Measurements from ENCODE around the gene COG1.

DNA sequence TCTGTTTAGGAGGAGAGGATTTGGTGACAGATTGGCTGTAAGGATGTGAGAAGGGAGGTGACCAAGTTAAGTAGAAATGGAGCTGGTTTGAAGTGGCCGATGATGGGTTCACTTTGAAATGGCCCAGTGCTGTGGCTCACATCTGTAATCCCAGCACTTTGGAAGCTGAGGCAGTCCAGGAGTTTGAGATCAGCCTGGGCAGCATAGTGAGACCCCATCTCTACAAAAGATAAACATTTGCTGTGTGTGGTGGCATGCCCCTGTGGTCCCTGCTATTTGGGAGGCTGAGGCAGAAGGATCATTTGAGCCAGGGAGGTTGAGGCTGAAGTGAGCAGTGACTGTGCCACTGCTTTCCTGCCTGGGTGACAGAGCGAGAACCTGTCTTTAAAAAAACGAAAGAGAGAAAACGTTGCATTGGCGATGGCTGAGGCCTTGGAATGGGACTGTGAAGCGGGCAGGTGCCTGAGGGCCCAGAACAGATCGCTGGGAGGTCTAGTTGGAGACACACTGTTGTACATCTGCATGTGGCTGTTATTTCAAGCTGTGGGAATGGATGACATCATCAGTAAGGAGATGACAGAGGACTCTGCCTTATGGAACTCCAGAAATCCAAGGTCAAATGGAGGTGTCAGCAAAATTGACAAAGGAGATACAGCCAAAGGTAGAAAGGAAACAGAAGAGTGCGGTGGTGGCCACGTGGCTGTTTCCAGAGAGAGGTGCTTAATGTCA is 5.5 kb downstream of the COG1 start:
- TF ChIP-seq, protein P1, sequence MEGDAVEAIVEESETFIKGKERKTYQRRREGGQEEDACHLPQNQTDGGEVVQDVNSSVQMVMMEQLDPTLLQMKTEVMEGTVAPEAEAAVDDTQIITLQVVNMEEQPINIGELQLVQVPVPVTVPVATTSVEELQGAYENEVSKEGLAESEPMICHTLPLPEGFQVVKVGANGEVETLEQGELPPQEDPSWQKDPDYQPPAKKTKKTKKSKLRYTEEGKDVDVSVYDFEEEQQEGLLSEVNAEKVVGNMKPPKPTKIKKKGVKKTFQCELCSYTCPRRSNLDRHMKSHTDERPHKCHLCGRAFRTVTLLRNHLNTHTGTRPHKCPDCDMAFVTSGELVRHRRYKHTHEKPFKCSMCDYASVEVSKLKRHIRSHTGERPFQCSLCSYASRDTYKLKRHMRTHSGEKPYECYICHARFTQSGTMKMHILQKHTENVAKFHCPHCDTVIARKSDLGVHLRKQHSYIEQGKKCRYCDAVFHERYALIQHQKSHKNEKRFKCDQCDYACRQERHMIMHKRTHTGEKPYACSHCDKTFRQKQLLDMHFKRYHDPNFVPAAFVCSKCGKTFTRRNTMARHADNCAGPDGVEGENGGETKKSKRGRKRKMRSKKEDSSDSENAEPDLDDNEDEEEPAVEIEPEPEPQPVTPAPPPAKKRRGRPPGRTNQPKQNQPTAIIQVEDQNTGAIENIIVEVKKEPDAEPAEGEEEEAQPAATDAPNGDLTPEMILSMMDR (IDR thresholded peaks at IDR 0.05) = no peak
- TF ChIP-seq SIN3A (IDR thresholded peaks at IDR 0.05; ENCODE audit: borderline replicate concordance, insufficient read depth, low read depth, low read length) (no peak), POLR2AphosphoS5 (IDR thresholded peaks at IDR 0.05; ENCODE audit: low read depth, low read length) (no peak)

Measured in Panc1 (cell line).